Measurements from ENCODE around the gene TENT4A. TPM values are rescaled to one million over a fixed set of nuclear protein-coding genes. Genes with fewer than 3 reads are reported as not detected.

The TENT4A gene
- total RNA-seq, 2 donors from 2014 or later = 25.5 to 32.7 TPM

GRCh38 chr5:6755519-6755918, 42.3 kb downstream of the TENT4A start:
- no peak overlapping the region for H3K4me3 Mint-ChIP-seq
- no peaks in the 10 kb centered on the region for H3K4me1 Mint-ChIP-seq
- Histone ChIP-seq H3K9me3 (ENCODE audit: control insufficient read depth, low read length) (no peaks in the 10 kb centered on the region), H3K9ac (ENCODE audit: extremely low read depth, low read length, poor library complexity, severe bottlenecking) (no peak overlapping the region), H3K27ac (ENCODE audit: low read depth, low read length) (no peak overlapping the region), H3K27me3 (ENCODE audit: control insufficient read depth, insufficient read depth, low read length, poor library complexity, severe bottlenecking) (no peaks in the 10 kb centered on the region), H3K4me1 (ENCODE audit: control insufficient read depth, insufficient read depth, low read length) (no peaks in the 10 kb centered on the region), H3K36me3 (ENCODE audit: control insufficient read depth, insufficient read depth, low read length) (peaks cover 67% of the 10 kb centered on the region), H3K4me3 (ENCODE audit: low read length) (no peak overlapping the region)
- no peaks in the 10 kb centered on the region for H3K27me3 Mint-ChIP-seq (ENCODE audit: insufficient read depth)
- H3K9me3 Mint-ChIP-seq = no peaks in the 10 kb centered on the region
- DNase-seq = no peak
- no peak for TF ChIP-seq CTCF (conservative IDR thresholded peaks at IDR 0.05)
- peak overlapping the region; percentile 10 for H3K27ac Mint-ChIP-seq
- peaks cover 66% of the 10 kb centered on the region for H3K36me3 Mint-ChIP-seq (ENCODE audit: low read depth)
- 95 to 96% methylated on average over 6 to 12 of the region's 12 CpGs for WGBS, 2 experiments (ENCODE audit: insufficient coverage in 1 of 2, insufficient read length in 1 of 2)

- no peak overlapping the region for H3K4me3 ChIP-seq (ENCODE audit: low read length)
- H3K27me3 ChIP-seq (ENCODE audit: control insufficient read depth, insufficient read depth, low read length, poor library complexity, severe bottlenecking) = no peaks in the 10 kb centered on the region
- DNase-seq = no peak
- Mint-ChIP-seq H3K27me3 (ENCODE audit: insufficient read depth) (no peaks in the 10 kb centered on the region), H3K27ac (peak overlapping the region; percentile 10), H3K36me3 (ENCODE audit: low read depth) (peaks cover 63% of the 10 kb centered on the region), H3K4me3 (no peak overlapping the region), H3K4me1 (no peaks in the 10 kb centered on the region), H3K9me3 (no peaks in the 10 kb centered on the region)
- H3K4me1 ChIP-seq (ENCODE audit: control insufficient read depth, insufficient read depth, low read length) = no peaks in the 10 kb centered on the region
- no peak overlapping the region for H3K9ac ChIP-seq (ENCODE audit: extremely low read depth, low read length, poor library complexity, severe bottlenecking)
- H3K9me3 ChIP-seq (ENCODE audit: control insufficient read depth, low read length) = no peaks in the 10 kb centered on the region
- WGBS, 2 experiments (ENCODE audit: insufficient coverage in 1 of 2, insufficient read length in 1 of 2) = 95 to 96% methylated on average over 13 to 17 of the region's 17 CpGs
- no peak overlapping the region for H3K27ac ChIP-seq (ENCODE audit: low read depth, low read length)
- TF ChIP-seq CTCF (conservative IDR thresholded peaks at IDR 0.05) = no peak
- H3K36me3 ChIP-seq (ENCODE audit: control insufficient read depth, insufficient read depth, low read length) = peaks cover 63% of the 10 kb centered on the region
These were observed 42.7 kb downstream of the TENT4A start for GRCh38 chr5:6755941-6756340.

- no peak overlapping the region for H3K9ac ChIP-seq (ENCODE audit: extremely low read depth, low read length, poor library complexity, severe bottlenecking)
- no peaks in the 10 kb centered on the region for H3K4me1 ChIP-seq (ENCODE audit: control insufficient read depth, insufficient read depth, low read length)
- Mint-ChIP-seq H3K4me3 (no peak overlapping the region), H3K27me3 (ENCODE audit: insufficient read depth) (no peaks in the 10 kb centered on the region), H3K4me1 (no peaks in the 10 kb centered on the region), H3K9me3 (no peaks in the 10 kb centered on the region), H3K36me3 (ENCODE audit: low read depth) (peaks cover 49% of the 10 kb centered on the region), H3K27ac (no peak overlapping the region)
- peaks cover 48% of the 10 kb centered on the region for H3K36me3 ChIP-seq (ENCODE audit: control insufficient read depth, insufficient read depth, low read length)
- no peaks in the 10 kb centered on the region for H3K9me3 ChIP-seq (ENCODE audit: control insufficient read depth, low read length)
- WGBS, 2 experiments (ENCODE audit: insufficient coverage in 1 of 2, insufficient read length in 1 of 2) = 89 to 93% methylated on average over 7 to 8 of the region's 8 CpGs
- DNase-seq = no peak
- H3K4me3 ChIP-seq (ENCODE audit: low read length) = no peak overlapping the region
- H3K27me3 ChIP-seq (ENCODE audit: control insufficient read depth, insufficient read depth, low read length, poor library complexity, severe bottlenecking) = no peaks in the 10 kb centered on the region
- no peak for TF ChIP-seq CTCF (conservative IDR thresholded peaks at IDR 0.05)
- no peak overlapping the region for H3K27ac ChIP-seq (ENCODE audit: low read depth, low read length)
These were observed 44.3 kb downstream of the TENT4A start for GRCh38 chr5:6757414-6757969.
